Middle frontal gyrus (tissue), 1 donor: ENCODE data around the gene ZBTB12.

Experiments
- DNase-seq: peaks from one replicate; pipeline ENCODE4 v3.0.0-alpha.2; 2015; ENCODE audit warnings: low spot score; ENCODE audit errors: extremely low spot score

Gene ZBTB12

DNA sequence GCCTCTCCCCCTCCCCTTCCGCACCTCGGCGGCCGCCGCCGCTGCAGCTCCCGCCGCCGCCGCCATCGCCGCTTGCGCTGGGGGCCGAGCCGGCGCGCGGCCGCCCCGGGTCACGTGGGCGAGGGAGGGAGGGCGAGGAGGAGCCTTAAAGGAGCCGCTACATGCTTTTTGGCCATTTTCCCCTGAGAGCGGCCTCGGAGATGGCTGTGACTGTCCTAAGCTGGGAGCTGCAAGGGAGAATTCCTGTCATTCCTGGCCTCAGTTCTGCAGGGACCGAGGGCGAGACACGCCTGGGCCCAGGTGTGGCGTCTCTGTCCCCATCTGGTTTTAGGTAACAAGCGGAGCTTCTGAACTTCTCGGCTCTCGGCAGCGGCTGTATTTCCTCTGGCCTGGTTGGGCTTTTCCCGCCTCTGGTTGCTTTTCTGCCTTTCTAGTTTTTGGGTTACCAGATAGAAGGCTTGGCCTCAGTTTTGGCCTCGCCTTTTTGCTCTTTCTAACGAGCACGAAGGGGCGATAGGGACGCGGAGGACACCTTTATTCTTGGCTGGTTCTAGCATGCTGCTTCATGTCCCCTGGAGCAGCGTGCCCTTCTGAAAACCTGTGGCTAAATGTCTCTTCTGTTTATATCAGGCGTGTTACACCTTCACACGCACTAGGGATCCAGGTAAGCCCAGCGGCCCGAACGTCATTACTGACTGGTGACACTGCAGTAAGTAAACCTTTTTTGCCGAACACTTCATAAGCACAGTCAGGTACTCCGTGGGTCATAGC is 4.1 kb downstream of the ZBTB12 start, which contains the start of gene EHMT2:
Gene EHMT2, minus strand, starts transcription at position 87 of the 771 bp plus-strand sequence. Its CDS starts 21 bp downstream, at position 66.
- DNase-seq: peak; percentile 83

GRCh38 chr6:31896856-31897611 is 4.9 kb downstream of the ZBTB12 start:
- DNase-seq: no peak

DNA sequence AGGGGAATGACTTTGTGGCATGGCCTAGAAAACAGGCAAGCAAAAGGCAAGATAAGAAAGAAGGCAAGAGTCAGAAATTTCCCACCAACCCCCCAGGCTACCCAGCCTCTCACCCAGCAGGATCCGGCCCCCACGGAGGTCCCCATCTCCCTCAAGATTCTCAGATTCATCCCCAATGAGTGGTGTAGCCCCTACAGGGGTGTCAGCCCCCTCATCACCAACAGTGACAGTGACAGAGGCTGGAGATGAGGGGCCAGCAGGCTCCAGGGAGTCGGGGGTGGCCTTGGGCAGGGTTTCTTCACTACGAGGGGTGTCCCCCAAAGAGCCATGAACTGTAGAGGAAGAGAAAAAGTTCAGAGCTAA is 5.4 kb downstream of the ZBTB12 start:
- DNase-seq: no peak

DNA sequence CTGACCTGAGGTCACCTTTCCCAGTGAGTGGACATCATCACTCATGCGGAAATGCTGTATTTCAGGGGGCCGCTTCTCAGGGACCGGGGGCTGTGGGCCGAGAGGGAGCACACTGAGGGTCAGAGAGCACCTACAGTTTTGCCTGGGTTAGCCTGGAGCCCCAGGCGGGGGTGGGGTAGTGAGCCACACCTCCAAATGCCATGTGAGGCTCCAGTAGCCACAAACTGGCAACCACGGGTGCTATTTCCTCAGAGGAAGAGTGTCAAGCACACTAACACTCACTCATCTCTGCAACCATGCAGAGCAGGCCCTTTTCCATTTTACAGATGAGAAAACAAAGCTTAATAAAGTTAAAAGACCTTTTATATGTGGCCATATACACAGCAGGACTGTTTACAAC is 9.1 kb downstream of the ZBTB12 start:
- no peak for DNase-seq

DNA sequence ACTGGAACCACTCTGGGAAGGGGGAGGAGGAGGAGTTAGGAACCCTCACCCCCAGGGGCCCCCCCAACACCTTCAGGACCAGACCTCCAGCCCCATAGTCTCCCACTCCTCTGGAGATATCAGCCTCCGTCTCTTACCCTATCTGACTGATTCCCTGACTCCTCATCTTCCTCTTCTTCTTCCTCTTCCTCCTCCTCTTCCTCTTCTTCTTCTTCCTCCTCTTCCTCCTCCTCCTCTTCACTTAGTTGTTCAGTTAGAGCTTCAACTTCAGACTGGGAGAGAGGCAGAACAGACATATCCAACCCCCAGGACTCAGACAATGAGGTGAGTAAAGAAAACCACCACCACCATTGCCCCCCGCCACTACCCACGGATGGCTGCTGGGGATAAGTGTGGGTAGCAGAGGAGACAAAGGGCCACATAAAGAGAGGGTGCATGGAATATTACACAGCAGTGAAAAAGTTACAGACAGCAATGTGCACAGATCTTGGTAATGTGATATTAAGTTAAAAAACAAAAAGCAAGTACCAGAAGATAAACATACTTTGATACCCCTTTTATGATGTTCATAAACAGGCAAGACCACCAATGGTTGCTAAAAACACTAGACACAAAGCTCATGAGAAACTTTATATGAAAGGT is 12.4 kb downstream of the ZBTB12 start:
- DNase-seq: no peak

- no peak for DNase-seq
Measured at GRCh38 chr6:31888276-31889258, 13.3 kb downstream of the ZBTB12 start.

DNA sequence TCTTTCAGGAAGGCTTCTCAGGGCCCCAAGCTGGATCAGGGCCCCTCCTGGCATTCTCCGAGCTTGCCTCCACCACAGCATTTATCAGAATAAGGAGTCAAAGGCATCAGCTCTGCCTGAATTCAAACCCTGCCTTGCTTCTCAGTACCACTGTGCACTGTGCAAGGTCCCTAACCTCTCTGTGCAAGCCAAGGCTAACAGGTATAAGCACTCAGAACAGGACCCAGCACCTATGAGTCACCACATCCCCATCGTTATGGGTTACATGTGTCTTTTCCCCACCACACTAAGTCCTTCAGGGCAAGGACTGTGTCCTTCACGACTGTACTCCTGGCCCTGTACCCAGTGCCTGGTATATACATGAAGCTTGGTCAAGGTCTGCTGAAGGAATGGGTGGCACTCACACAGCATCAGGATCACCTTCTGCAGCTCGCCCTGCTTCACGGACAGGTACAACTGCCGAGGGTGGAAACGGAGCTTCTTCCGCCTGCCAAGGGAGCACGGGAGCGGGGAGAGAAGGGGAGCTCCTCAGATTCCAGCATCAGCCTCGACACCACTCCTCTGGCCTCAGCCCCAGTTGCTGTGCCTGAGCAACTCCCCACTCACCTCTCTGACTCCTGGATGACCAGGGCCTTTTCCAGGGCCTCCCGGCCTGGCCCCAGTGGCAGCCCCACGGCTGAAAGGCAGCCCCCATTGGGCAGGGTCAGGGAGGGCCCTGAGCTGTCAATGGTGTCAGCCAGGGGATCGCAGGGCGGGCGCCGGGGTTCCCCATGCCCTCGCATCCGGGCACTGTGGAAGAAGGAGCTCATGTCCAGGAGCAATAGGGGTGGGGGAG is 14.5 kb downstream of the ZBTB12 start:
- no peak for DNase-seq

GRCh38 chr6:31886541-31886991 is 15.3 kb downstream of the ZBTB12 start:
- no peak for DNase-seq

DNA sequence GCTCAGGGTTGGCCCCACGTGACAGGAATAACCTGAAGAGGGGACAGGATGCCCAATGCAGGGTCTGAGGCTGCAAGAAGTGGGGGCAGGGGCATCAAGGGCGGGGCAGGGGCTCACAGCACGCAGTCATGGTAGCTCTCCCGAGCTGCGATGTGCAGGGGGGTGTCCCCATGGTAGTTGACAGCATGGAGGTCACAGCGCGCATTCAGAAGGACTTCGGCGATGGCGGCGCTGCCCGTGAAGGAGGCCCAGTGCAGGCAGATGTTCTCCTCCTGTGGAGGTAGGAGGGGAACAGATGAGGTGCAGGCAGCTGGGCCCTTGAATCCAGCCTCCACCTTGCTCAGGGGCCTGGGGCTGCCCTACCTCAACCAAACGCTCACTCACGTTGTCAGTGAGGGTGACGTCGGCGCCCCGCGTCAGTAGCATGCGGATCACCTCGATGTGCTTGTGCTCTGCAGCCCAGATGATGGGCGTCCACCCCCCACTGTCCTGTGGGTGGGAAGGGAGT is 17.3 kb downstream of the ZBTB12 start:
- no peak for DNase-seq

- no peak for DNase-seq
Measured at GRCh38 chr6:31883676-31884075, 18.2 kb downstream of the ZBTB12 start.

DNA sequence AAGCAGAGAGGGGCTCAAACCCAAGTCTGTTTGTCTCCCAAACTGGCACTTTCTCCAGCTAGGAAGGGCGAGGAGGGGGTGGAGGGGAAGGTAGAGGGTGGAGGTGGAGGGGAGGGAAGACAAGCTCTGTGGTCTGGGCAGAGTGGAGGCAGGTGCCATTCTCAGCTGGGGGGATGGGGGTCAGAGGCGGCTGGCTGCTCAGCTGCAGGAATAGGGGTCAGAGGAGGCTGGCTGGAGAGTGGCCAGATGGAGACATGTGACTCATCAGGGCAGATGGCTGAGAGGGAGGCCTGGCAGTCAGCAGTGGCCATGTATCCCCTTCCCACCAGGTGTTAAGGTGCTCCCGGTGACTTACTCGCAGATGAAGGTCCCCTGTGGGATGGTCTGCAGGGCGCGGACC is 19.5 kb downstream of the ZBTB12 start:
- DNase-seq: no peak

DNA sequence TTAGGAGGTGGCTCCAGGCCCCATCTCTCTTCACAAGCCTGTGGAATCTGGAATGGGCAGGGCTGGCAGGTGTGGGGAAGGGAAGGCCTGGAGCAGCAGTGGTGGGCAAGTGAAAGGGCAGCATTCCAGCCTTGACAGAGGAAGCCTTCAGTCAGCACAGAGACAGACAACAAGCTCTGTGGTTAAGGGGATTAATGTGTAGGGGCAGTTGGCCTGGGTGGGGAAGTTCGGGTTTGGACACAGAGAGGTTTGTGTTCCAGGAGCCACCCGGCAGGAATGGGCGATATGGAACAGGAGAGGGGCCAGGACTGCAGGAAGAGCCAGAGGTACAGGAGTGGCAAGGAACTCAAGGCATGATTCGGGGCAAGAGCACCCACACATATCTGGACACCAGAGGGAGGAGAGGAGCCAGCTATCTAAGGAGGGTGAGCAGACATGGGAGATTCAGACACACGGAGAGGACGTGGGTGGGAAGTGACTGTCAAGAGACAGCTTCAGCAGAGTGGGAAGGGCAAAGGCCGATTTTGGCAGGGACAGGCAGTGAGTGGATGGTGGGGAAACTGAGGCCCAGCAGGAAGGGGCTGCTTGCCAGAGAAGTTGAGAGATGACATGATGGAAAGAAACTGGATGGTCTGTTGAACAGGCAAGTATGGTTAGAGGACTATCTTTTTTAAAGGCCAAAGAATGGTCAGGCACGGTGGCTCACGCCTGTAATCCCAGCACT is 20.6 kb downstream of the ZBTB12 start:
- no peak for DNase-seq

DNA sequence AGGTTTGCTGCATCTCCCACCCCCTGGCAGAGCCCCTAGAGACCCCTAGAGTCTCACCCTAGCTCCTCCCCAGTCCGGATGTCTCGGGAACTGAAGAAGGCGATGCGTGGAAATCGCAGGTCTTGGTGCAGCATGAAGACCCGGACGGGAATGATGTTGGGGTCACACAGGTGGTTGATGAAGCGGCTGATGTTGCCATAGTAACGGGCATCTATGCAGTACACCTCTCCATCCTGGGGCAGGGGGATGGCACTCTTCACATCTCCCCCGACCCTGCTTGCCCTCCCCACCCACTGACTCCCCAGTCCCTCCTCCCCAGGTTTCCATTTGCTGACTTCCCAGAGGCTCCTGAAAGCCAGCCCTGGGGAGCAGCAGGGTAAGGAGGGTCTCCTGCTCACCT is 21.3 kb downstream of the ZBTB12 start:
- DNase-seq: no peak

- DNase-seq: no peak
Measured at GRCh38 chr6:31879901-31880300, 22.0 kb downstream of the ZBTB12 start.

DNA sequence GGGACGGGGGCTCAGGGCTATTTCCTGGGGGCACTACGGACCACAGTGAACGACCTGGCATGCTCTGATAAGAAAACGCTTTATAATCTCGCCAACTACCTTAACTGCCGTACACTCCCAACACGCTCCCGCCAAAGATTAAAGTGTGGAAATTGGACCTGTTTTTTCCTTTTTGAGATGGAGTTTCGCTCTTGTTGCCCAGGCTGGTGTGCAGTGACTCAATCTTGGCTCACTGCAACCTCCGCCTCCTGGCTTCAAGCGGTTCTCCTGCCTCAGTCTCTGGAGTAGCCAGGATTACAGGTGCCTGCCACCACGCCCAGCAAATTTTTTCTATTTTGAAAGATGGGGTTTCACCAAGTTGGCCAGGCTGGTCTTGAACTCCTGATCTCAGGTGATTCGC is 22.7 kb downstream of the ZBTB12 start:
- DNase-seq: no peak

- DNase-seq: no peak
Measured at GRCh38 chr6:31878726-31879125, 23.2 kb downstream of the ZBTB12 start, which contains the start of gene SLC44A4. Gene SLC44A4, minus strand, starts transcription at chr6:31878997. Its CDS starts 17 bp downstream, at chr6:31878980.

- DNase-seq: no peak
Measured at GRCh38 chr6:31878222-31878621, 23.7 kb downstream of the ZBTB12 start.

DNA sequence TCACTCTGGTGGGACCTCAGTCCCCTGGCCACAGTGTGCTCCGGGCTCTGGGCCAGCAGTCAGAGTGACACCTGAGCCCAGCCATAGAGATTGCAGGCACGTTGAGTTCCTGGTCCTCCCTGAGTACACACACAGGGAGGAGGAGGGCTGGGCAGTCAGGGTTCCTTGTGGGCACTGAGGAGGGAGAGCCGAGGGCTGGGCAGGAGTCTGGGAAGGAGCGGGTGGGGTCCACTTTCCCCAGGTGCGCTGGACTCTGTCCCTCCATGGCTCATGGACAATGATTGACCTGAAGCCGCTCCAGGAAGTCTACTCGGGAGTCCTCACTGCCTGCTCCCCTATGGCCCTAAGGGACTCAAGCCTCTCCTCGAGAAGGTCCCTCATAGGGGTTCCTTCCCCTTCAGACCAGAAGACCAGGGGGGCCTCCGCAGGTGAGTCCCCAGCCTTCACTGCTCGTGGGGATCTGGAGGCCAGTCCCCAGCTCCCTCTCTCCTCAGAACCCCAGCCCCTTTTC is 24.2 kb downstream of the ZBTB12 start:
- DNase-seq: no peak

DNA sequence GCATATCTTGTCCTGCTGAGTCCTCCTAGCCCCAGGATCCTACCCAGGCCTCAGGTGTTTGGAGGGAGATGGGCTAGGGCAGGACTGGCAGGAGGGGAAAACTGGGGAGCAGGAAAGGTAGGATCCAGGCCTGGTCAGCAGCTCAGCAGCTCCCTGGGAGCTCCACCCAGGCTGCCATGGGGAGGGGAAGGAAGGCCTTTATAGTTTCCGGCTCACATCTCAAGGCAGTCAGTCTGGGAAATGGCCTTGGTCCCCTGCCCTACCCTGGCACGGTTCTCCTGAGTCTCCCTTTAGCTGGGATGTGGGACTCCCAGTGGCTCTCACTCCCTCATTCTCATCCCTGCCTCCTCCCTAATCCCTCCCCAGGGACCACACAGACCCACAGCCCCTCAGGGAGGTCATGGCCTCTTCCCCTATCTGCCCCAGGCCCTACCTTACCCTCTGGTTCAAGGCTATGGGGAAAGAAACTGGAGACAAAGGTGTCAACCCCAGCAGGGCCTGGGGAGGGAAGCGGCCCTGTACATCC is 24.7 kb downstream of the ZBTB12 start:
- DNase-seq: no peak
